ENCODE measurements around the gene MAN2A2. TPM values are rescaled to one million over a fixed set of nuclear protein-coding genes. Genes with fewer than 3 reads are reported as not detected.
"Not testable (repeated sequence)": the region's sequence is repeated elsewhere in the genome, so short reads cannot be mapped to it uniquely, and the experiment has no call there.

The MAN2A2 gene
- total RNA-seq, 2 donors from 2014 or later: 99.8 to 225 TPM

GRCh38 chr15:90918034-90918788 is 15.1 kb downstream of the MAN2A2 start:
- peaks cover 13 to 21% of the 10 kb centered on the region in 2 donors for H3K36me3 Mint-ChIP-seq
- DNase-seq (ENCODE audit: low spot score in 2 of 2): no peak
- no peaks in the 10 kb centered on the region for H3K9me3 Mint-ChIP-seq
- ATAC-seq: no peak
- H3K27ac Mint-ChIP-seq: peak overlapping the region in 1 of 2 donors; percentile 81

- Mint-ChIP-seq H3K36me3 (peaks cover 12 to 21% of the 10 kb centered on the region in 2 donors), H3K27ac (peak overlapping the region in 1 of 2 donors; percentile 81), H3K9me3 (no peaks in the 10 kb centered on the region)
- ATAC-seq (no peak), DNase-seq (ENCODE audit: low spot score in 2 of 2) (no peak)
Observed at GRCh38 chr15:90918835-90919234, 15.7 kb downstream of the MAN2A2 start.

- Mint-ChIP-seq H3K27ac (peak overlapping the region; percentile 17 to 65), H3K9me3 (no peaks in the 10 kb centered on the region), H3K36me3 (peaks cover 12 to 21% of the 10 kb centered on the region in 2 donors)
- no peak for DNase-seq (ENCODE audit: low spot score in 2 of 2)
- no peak for ATAC-seq
Observed at GRCh38 chr15:90921887-90922286, 18.8 kb downstream of the MAN2A2 start.

GRCh38 chr15:90922712-90923322 is 19.7 kb downstream of the MAN2A2 start:
- H3K27ac Mint-ChIP-seq: peak overlapping the region; percentile 17 to 74
- not testable (repeated sequence) for H3K9me3 Mint-ChIP-seq
- H3K36me3 Mint-ChIP-seq: peaks cover 12% of the 10 kb centered on the region in 2 donors
- DNase-seq (ENCODE audit: low spot score in 2 of 2) (peak in 1 of 2 donors; percentile 60), ATAC-seq (peak; percentile 90 to 99)

- DNase-seq (ENCODE audit: low spot score in 2 of 2): no peak
- peak overlapping the region in 1 of 2 donors; percentile 44 for H3K27ac Mint-ChIP-seq
- peaks cover 6 to 11% of the 10 kb centered on the region in 2 donors for H3K36me3 Mint-ChIP-seq
Observed at GRCh38 chr15:90924375-90924774, 21.3 kb downstream of the MAN2A2 start.

GRCh38 chr15:90926766-90927165 is 23.7 kb downstream of the MAN2A2 start:
- ATAC-seq; DNase-seq (ENCODE audit: low spot score in 2 of 2); H3K9me3 Mint-ChIP-seq: not testable (repeated sequence)
- H3K36me3 Mint-ChIP-seq: peaks cover 16 to 23% of the 10 kb centered on the region in 2 donors
- H3K27ac Mint-ChIP-seq: peak overlapping the region in 1 of 2 donors; percentile 36

More at GRCh38 chr15:90924375-90924774, 21.3 kb downstream of the MAN2A2 start:
- H3K9me3 Mint-ChIP-seq: no peaks in the 10 kb centered on the region
- peak; percentile 39 to 51 for ATAC-seq

- not testable (repeated sequence) for H3K27ac Mint-ChIP-seq; DNase-seq (ENCODE audit: low spot score in 2 of 2); H3K9me3 Mint-ChIP-seq; ATAC-seq
- H3K36me3 Mint-ChIP-seq: peaks cover 18 to 25% of the 10 kb centered on the region in 2 donors
Observed at GRCh38 chr15:90928106-90928505, 25.0 kb downstream of the MAN2A2 start.

- peak overlapping the region; percentile 98 to 99 for H3K27ac Mint-ChIP-seq
- ATAC-seq: no peak
- no peak for DNase-seq (ENCODE audit: low spot score in 2 of 2)
- H3K36me3 Mint-ChIP-seq: peaks cover 18 to 25% of the 10 kb centered on the region in 2 donors
- H3K9me3 Mint-ChIP-seq: no peaks in the 10 kb centered on the region
Observed at GRCh38 chr15:90929246-90930019, 26.3 kb downstream of the MAN2A2 start.

GRCh38 chr15:90930861-90931574 is 27.9 kb downstream of the MAN2A2 start:
- DNase-seq (ENCODE audit: low spot score in 2 of 2): no peak
- H3K9me3 Mint-ChIP-seq: no peaks in the 10 kb centered on the region
- no peak for ATAC-seq
- H3K27ac Mint-ChIP-seq: peak overlapping the region; percentile 98 to 99
- peaks cover 20 to 26% of the 10 kb centered on the region in 2 donors for H3K36me3 Mint-ChIP-seq

GRCh38 chr15:90931575-90931827 is 28.4 kb downstream of the MAN2A2 start:
- DNase-seq (ENCODE audit: low spot score in 2 of 2) (no peak), ATAC-seq (no peak)
- Mint-ChIP-seq H3K36me3 (peaks cover 25 to 31% of the 10 kb centered on the region in 2 donors), H3K9me3 (no peaks in the 10 kb centered on the region), H3K27ac (peak overlapping the region; percentile 99)

GRCh38 chr15:90931828-90932659 is 28.9 kb downstream of the MAN2A2 start, which contains the start of gene HDDC3:
Gene HDDC3 (minus strand): TSS chr15:90932549. CDS start chr15:90932540, 9 bp downstream.
- Mint-ChIP-seq H3K36me3 (peaks cover 29 to 32% of the 10 kb centered on the region in 2 donors), H3K9me3 (no peaks in the 10 kb centered on the region), H3K27ac (peak within 1 kb of the TSS; percentile 99)
- DNase-seq (ENCODE audit: low spot score in 2 of 2) (peak; percentile 87 to 98), ATAC-seq (peak; percentile 57 to 64)

GRCh38 chr15:90932660-90932991 is 29.5 kb downstream of the MAN2A2 start:
- H3K36me3 Mint-ChIP-seq: peaks cover 29 to 32% of the 10 kb centered on the region in 2 donors
- H3K27ac Mint-ChIP-seq: peak overlapping the region; percentile 93 to 99
- ATAC-seq: no peak
- DNase-seq (ENCODE audit: low spot score in 2 of 2): no peak
- no peaks in the 10 kb centered on the region for H3K9me3 Mint-ChIP-seq

GRCh38 chr15:90933301-90933700 is 30.2 kb downstream of the MAN2A2 start:
- ATAC-seq (no peak), DNase-seq (ENCODE audit: low spot score in 2 of 2) (no peak)
- Mint-ChIP-seq H3K36me3 (peaks cover 29 to 31% of the 10 kb centered on the region in 2 donors), H3K9me3 (no peaks in the 10 kb centered on the region), H3K27ac (peak overlapping the region in 1 of 2 donors; percentile 71)

GRCh38 chr15:90934256-90934948 is 31.3 kb downstream of the MAN2A2 start:
- ATAC-seq: peak; percentile 41 to 45
- peaks cover 28 to 29% of the 10 kb centered on the region in 2 donors for H3K36me3 Mint-ChIP-seq
- H3K27ac Mint-ChIP-seq: peak overlapping the region; percentile 71 to 96
- H3K9me3 Mint-ChIP-seq: no peaks in the 10 kb centered on the region
- DNase-seq (ENCODE audit: low spot score in 2 of 2): peak; percentile 87 to 89

Data from activated naive CD4-positive, alpha-beta T cell treated with anti-CD3 and anti-CD28 coated beads, Interleukin-2, amount 50 U/mL, for 72 hours (primary cell).